ENCODE results near the gene TSKS. TPM values are rescaled to one million over a fixed set of nuclear protein-coding genes. Genes with fewer than 3 reads are reported as not detected.

The TSKS gene, protein sequence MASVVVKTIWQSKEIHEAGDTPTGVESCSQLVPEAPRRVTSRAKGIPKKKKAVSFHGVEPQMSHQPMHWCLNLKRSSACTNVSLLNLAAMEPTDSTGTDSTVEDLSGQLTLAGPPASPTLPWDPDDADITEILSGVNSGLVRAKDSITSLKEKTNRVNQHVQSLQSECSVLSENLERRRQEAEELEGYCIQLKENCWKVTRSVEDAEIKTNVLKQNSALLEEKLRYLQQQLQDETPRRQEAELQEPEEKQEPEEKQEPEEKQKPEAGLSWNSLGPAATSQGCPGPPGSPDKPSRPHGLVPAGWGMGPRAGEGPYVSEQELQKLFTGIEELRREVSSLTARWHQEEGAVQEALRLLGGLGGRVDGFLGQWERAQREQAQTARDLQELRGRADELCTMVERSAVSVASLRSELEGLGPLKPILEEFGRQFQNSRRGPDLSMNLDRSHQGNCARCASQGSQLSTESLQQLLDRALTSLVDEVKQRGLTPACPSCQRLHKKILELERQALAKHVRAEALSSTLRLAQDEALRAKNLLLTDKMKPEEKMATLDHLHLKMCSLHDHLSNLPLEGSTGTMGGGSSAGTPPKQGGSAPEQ
- total RNA-seq = under 1 TPM in 2 of 4 donors, not detected in 2; 0.22 to 0.81 TPM

- intact Hi-C loops (cut with DNase I) = loop anchor here (5.0 to 10.0 kb wide), 2 partner anchors 39 to 112 kb away; partner anchors contain the start of genes AKT1S1 and TBC1D17
- peaks cover 9 to 12% of the 10 kb centered on the region in 2 donors for H3K4me1 ChIP-seq
- H3K27ac ChIP-seq = peak within 1 kb of the TSS in 1 of 3 donors; percentile 63
- TF ChIP-seq, protein P1, sequence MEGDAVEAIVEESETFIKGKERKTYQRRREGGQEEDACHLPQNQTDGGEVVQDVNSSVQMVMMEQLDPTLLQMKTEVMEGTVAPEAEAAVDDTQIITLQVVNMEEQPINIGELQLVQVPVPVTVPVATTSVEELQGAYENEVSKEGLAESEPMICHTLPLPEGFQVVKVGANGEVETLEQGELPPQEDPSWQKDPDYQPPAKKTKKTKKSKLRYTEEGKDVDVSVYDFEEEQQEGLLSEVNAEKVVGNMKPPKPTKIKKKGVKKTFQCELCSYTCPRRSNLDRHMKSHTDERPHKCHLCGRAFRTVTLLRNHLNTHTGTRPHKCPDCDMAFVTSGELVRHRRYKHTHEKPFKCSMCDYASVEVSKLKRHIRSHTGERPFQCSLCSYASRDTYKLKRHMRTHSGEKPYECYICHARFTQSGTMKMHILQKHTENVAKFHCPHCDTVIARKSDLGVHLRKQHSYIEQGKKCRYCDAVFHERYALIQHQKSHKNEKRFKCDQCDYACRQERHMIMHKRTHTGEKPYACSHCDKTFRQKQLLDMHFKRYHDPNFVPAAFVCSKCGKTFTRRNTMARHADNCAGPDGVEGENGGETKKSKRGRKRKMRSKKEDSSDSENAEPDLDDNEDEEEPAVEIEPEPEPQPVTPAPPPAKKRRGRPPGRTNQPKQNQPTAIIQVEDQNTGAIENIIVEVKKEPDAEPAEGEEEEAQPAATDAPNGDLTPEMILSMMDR (IDR thresholded peaks at IDR 0.05) = no peak
- no peak for TF ChIP-seq POLR2A (IDR thresholded peaks at IDR 0.05)
- no peaks in the 10 kb centered on the region for H3K9me3 ChIP-seq
- H3K36me3 ChIP-seq = no peaks in the 10 kb centered on the region
- WGBS, 2 donors = 84 to 90% methylated on average over 6 of the region's 6 CpGs
- DNase-seq = no peak
- H3K27me3 ChIP-seq = no peaks in the 10 kb centered on the region
- H3K4me3 ChIP-seq (replicated peaks in 1 of 3) = no peak within 1 kb of the TSS
Measured at GRCh38 chr19:49763230-49763629, at the start of gene TSKS. TSKS (minus strand) TSS chr19:49763306; CDS start chr19:49763247, 59 bp downstream.

DNA sequence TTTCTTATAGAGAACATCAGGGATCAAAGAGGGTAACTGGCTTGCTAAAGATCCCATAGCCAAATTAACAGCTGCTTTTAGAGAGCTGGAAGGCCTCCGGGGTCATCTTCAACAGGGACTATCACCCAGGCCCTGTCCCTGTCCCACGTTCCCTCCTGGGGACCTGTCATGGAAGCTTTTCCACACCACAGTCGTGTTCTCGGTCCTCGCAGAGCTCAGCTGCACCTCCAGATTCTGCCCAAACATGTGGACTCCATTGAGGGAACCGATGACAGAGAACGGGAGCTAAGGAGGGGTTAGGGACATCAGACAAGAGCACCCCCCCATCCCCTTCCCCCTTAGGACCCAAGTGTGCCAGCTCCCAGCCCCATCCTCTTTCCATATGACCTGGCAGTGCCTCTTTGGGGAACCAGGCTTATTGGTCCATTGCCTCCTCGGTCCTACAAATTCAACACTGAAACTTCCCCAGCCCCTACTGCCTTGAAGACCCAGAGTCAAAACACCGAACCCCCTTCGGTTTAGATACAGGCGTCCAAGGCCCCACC is 49.4 kb upstream of the TSKS start:
- Histone ChIP-seq H3K27me3 (no peaks in the 10 kb centered on the region), H3K36me3 (no peaks in the 10 kb centered on the region), H3K4me1 (peaks cover 17 to 28% of the 10 kb centered on the region in 2 donors), H3K27ac (peak overlapping the region; percentile 90 to 97 (median 95)), H3K4me3 (replicated peaks in 1 of 3) (peak overlapping the region; percentile 11 to 87 (median 54)), H3K9me3 (no peaks in the 10 kb centered on the region)
- TF ChIP-seq POLR2A (IDR thresholded peaks at IDR 0.05) = no peak
- TF ChIP-seq, protein P1 (IDR thresholded peaks at IDR 0.05) = no peak
- intact Hi-C loops (cut with DNase I) = no loop called here
- no peak for DNase-seq
- 47 to 75% methylated on average over 7 to 10 of the region's 11 CpGs for WGBS, 2 donors

- 90 to 93% methylated on average over 6 of the region's 6 CpGs for WGBS, 2 donors
- no peak for DNase-seq
- intact Hi-C loops (cut with DNase I) = no loop called here
- Histone ChIP-seq H3K9me3 (no peaks in the 10 kb centered on the region), H3K36me3 (no peaks in the 10 kb centered on the region), H3K4me3 (replicated peaks in 1 of 3) (no peak overlapping the region), H3K4me1 (peaks cover 17 to 22% of the 10 kb centered on the region in 2 donors), H3K27ac (no peak overlapping the region), H3K27me3 (no peaks in the 10 kb centered on the region)
- TF ChIP-seq, protein P1 (IDR thresholded peaks at IDR 0.05) = no peak
- TF ChIP-seq POLR2A (IDR thresholded peaks at IDR 0.05) = no peak
Measured at GRCh38 chr19:49811328-49811727, 48.2 kb upstream of the TSKS start.

DNA sequence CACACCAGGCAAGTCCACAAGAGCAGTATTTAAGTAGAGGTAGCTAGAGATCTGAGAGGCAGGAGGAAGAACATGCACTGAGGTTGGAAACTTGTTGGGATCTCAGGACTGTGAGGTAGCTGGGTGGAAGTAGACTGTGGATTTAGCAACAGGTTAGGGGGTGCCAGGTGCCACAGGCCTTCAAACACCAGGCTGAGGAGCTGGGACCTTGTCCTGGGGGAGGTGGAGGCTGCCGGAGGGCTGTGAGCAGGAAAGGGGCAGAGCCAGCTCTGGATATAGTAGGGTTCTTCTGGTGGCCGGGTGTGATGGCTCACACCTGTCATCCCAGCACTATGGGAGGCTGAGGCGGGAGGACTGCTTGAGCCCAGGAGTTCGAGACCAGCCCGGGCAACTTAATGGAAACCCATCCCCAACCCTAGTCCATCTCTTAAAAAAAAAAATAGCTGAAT is 46.9 kb upstream of the TSKS start:
- Histone ChIP-seq H3K36me3 (peaks cover 0 to 8% of the 10 kb centered on the region in 2 donors), H3K9me3 (no peaks in the 10 kb centered on the region), H3K27me3 (no peaks in the 10 kb centered on the region), H3K4me3 (replicated peaks in 1 of 3) (peak overlapping the region in 1 of 3 donors; percentile 70), H3K27ac (peak overlapping the region; percentile 20 to 72 (median 71)), H3K4me1 (peaks cover 17 to 22% of the 10 kb centered on the region in 2 donors)
- DNase-seq = no peak
- TF ChIP-seq, protein P1 (IDR thresholded peaks at IDR 0.05) = no peak
- TF ChIP-seq POLR2A (IDR thresholded peaks at IDR 0.05) = no peak
- intact Hi-C loops (cut with DNase I) = loop anchor here (5.0 kb wide), 1 partner anchor 47 kb away; no protein-coding TSS in a partner anchor
- 94% methylated on average over 5 of the region's 5 CpGs for WGBS, 2 donors

All from thyroid gland (tissue), 4 donors.